Measurements from ENCODE around the gene MSI2.

MSI2 gene

DNA sequence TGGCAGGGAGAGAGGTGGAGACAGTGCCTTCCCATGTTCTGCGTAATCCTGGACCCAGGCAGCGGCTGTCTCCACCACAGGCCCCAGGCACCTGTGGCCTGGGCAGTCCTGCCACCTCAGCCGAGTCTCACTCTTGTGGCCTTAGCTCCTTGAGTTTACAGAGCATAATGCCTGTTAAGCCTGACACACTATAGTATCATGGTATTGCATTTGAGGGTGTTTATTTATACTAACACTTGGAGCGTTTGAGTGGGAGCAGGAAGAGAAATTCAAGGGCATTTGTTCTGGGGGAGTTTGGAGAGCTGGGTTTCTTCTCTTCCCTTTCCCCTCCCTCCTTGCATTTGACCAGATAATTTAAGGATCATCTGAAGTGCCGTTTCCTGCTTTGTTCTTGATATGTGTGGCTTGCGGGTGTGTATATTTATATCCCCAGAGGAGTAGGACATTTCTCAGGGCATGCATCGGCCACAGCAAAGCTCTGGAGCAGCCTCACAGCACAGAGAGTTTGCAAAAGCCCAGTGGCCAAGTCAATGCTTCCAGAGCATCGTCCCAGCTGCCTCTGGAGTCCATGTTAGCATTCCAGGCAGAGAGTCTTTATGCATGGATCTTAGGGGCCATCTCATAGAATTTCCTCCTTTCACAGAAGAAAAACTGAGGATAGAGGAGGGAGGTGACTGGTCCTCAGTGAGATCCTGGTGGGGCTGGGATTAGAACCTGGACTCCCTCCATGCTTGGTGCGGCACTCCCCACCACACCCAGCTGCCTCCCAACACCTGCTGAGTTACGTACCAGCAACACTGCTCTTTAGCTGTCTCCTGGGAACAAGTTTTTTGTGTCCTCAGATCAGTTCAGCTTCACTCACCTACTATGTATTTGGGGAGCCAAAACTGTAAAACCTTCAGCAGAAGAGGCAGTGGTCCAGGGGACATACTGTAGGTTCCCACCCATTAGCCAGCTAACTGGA lies 266.0 kb downstream of the MSI2 start:
- DNase-seq (ENCODE audit: low read depth, low spot score) = no peak

- no peak for DNase-seq (ENCODE audit: low read depth, low spot score)
These were observed 267.8 kb downstream of the MSI2 start for GRCh38 chr17:57523926-57524632.

DNA sequence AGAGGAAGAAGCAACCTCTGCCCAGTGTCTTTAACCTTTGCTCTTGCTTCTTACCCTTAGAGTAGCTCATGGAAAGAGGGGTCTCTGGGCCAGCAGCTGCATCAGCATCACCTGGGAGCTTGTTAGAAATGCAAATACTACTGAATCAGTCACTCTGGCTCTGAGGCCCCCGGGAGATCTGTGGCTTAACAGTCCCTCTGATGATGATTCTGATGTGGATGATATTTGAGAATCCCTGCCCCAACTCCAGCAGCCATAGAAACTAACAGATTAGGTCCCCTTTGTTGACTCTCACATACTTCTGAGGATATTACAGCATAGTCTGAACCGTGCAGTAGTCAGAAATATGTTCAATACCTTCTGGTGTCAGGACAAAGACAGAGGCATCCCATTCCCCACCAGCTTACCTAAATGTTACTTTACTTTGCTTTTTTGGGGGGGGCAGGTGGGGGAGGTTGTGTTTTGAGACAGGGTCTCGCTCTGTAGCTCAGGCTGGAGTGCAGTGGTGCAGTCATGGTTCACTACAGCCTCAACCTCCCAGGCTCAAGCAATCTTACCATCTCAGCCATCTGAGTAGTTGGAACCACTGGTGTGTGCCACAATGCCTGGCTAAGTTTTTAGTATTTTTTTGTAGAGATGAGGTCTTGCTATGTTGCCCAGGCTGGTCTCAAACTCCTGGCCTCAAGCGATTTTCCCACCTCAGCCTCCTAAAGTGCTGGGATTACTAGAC lies 268.7 kb downstream of the MSI2 start:
- DNase-seq (ENCODE audit: low read depth, low spot score) = no peak

DNA sequence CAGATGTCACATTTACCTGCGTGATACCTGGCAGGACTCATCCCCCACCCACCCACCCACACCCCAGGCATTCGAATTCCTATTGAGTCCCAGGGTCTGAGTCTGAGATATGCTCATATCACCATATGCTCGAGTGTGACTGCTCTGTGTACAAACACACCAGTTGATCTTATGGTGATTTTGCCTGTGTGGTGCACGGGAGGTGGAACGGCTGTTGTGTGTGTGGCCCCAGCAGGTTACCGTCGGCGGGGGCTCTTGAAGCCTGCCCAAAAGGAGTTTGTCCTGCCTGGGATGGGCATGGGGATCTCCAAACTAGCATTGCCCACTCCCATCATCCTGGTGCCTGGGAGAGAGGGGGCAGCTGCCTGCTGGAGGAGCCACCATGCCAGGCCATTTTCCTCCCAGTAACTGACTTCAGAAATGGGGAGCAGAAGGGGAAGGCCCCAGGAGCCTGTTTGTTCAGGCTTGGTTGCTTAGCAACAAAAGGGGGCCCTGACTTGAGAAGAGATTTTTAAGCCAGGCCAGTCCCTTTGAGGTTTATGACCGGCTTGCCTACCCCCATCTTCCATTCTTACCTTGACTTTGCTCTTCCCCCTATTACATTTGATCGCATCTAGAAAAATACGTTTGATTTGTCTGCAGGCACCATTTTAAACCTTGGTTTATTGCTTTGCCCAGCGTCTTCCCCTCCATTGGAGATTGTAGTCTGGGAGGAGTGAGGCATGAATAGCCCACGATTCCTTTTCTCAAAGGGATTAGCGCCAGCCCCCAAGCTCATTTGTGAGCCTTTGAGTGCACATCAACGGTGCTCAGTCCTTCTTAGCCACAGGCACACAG lies 271.1 kb downstream of the MSI2 start:
- DNase-seq (ENCODE audit: low read depth, low spot score) = no peak

GRCh38 chr17:57528058-57528451 lies 271.7 kb downstream of the MSI2 start:
- no peak for DNase-seq (ENCODE audit: low read depth, low spot score)

DNA sequence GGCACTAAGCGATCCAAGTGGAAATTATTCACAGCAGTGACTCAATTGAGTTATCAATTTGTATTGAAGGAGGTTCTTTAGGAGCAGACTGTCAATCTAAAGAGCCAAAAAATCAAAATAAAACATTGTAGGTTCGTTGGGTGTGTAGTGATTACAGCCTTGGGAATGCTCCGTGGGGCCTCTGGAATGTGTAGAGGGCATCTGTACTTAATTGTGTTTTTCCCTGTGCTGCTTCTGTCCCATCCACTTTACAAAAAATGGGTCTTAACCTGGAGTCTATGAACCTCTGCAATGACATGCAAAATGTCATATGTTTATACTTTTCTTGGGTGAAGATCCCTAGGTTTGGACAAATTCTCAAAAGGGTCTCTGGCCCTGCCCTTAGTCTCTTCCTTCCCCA lies 273.7 kb downstream of the MSI2 start:
- DNase-seq (ENCODE audit: low read depth, low spot score) = no peak

- DNase-seq (ENCODE audit: low read depth, low spot score) = no peak
These were observed 274.2 kb downstream of the MSI2 start for GRCh38 chr17:57530508-57530907.

DNA sequence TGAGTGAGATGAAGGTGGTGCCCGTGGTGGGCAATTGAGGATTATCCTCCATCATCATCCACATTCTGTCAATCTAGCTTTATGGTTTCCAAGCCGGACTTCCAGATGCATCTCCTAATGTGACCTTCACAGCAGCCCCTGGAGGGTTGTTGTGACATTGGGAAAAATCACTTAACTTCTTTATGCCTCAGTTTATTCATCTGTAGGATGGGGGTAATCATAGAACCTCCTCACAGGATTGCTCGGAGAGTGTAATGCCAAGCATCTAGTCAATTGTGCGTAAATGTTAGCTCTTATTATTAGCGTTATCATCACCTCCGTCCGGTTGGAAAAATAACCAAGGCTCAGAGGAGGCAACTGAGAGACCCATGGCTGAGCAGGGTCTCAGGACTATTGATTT lies 274.8 kb downstream of the MSI2 start:
- DNase-seq (ENCODE audit: low read depth, low spot score) = no peak

DNA sequence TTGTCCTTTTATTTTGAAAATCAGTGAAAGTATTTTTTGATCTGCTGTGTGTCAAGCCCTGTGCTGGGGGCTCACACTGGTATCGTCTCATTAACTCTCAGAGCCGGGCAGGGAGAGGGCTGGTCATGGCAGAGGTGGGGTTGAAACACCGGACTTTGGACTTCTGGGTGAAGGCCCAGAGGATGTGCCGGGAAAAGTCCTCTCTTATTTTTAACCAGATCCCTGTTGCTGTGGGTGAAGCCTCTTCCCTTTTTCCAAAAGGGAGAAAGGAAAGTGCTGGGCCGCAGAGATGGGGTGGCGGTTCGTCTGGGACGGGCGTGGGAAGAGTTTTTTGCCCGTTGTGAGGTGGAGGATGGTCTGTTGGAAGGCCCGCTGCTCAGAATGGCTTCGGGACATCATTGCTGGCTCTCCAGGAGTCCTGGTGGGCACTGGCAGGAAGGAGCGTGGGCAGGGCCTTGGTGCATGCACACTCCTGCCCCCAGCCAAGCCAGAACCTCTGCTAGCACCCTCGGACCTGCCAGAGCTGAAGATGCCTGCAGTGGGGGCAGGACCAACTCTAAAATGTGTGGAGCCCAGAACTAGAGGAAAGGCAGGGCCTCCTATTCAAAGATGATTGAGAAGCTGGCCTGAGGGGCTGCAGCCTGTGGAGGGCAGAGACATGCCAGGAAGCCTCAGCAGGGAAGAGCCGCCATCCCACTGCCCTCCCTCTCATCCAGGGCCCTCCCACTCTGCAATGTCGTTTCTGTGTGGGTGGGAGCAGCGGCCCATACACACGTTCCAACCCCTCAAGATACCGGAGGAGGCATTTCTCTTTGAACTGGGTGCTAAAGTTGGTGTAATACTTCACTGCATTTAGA lies 275.6 kb downstream of the MSI2 start:
- DNase-seq (ENCODE audit: low read depth, low spot score) = no peak

DNA sequence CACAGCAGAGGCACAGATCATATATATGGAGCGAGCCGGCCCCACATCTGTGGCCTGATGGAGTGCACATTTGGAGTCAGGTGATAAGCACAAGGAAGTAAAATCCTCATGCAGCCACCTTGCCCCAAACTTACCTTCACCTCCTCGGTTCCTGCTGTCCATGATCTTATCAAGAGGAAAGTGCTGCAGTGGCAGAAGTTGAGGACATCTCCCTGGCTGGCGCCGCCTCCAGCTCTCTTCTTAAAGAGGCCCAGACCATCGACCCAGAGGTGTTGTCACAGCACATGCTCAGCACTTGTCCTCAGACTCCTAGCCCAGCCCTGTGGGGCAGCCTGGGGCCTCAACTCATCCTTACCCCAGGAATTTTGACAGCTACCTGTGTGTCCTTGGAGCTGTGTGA lies 276.2 kb downstream of the MSI2 start:
- no peak for DNase-seq (ENCODE audit: low read depth, low spot score)

- no peak for DNase-seq (ENCODE audit: low read depth, low spot score)
These were observed 276.6 kb downstream of the MSI2 start for GRCh38 chr17:57532966-57533365.

DNA sequence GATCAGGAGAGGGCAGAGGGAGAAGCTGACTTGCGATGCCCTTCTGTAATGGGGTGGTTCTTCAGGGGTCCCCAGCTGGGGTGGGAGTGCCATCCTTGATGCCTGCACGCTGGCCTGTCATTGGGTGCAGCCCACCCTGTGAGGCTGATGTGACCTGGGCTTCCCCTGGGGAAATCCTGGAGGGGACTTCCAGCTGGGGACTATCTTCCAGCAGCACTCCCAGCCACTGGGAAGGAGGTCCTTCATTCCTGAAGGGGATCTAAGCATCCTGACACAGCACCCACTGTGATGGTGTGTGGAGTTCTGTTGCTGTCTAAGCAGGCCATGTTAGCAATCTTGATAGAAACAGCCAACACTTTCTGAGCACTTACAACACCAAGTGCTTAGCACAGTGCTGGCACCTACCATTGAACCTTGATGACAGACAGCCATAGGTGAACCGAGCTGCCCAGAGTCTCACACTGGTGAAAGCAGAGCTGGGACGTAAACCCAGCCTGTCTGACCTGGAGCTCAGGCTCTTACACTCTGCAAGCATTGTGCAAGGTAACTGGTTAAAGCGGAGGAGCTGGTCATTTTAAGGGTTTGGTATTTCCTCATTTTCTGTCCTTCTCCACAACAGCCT lies 277.5 kb downstream of the MSI2 start:
- no peak for DNase-seq (ENCODE audit: low read depth, low spot score)

GRCh38 chr17:57534863-57535248 lies 278.5 kb downstream of the MSI2 start:
- no peak for DNase-seq (ENCODE audit: low read depth, low spot score)

DNA sequence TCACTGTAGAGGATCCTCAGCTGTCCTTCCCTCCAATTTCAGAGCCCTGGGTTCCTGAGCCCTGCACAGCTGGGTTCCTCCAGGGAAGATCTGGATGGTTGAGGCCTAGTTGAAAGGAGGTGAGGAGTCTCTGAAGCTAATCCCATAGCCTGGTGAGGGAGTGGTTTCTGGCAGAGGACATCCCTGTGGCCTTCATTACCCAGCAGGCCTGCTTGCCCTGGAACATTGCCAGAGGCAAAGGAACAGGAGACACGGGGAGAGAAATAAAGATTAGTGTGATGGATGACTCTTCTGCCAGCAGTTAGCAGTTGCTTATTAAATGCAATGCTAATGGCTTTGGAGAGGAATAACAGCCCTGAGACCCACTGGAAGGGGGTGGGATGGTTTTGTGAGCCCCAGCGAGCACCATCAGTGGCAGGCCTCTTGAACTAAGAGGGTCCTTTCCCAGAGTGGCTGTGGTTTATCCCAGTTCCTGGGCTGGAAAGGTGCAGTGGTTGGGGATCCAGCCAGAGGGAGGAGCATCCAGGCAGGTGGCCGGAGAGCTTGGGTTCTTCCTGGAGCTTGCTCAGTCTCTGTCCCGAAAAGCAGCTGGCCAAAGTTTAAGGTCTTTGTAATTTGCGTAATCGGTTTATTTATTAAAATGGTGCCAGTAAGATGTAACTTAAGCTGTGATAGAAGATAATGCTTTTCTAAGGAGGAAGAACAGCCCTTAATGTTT lies 279.1 kb downstream of the MSI2 start:
- DNase-seq (ENCODE audit: low read depth, low spot score) = no peak

- DNase-seq (ENCODE audit: low read depth, low spot score) = no peak
These were observed 280.0 kb downstream of the MSI2 start for GRCh38 chr17:57536289-57536688.

- DNase-seq (ENCODE audit: low read depth, low spot score) = no peak
These were observed 280.6 kb downstream of the MSI2 start for GRCh38 chr17:57536789-57537523.

- no peak for DNase-seq (ENCODE audit: low read depth, low spot score)
These were observed 281.4 kb downstream of the MSI2 start for GRCh38 chr17:57537524-57538410.
